Measurements from ENCODE around the gene PDZRN4.
"Not testable (repeated sequence)": the region's sequence is repeated elsewhere in the genome, so short reads cannot be mapped to it uniquely, and the experiment has no call there.

PDZRN4 gene

DNA sequence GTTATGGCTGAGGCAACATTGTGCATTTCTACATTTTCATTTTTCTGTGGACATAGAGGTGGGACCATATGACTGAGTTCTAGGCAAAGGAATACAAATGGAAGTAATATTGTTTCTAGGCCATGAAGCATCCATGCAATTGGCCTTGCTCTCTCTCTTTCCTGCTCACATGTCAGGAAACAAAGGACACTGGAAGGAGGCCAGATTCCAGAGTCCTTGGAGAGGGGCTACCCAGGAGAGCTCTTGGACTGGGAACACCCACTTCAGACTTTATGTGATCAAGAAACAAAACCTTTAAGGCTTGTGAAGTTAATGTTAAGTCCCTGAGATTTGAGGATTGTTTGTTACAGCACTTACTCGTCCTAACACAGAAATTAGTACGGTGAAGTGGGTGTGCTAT is 32.8 kb downstream of the PDZRN4 start:
- DNase-seq = no peak

DNA sequence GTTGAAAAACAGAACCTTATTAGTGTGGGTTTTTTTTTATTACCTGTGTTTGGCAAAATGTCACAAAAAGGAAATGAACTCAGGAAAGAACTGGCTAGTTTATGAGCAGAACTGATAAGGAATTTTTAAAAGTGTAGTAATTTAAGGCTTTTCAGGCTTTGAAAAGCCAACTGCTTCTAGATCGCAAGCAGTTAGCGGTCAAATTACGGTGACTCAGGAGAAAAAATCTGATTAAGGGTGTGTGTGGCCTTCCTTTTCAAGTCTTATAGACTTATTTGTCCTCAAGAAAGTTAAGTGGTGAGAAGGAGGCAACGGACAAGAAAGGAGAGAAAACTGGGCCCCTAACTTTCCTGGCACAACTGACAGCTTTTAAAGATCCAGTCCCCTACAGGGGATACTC is 33.4 kb downstream of the PDZRN4 start:
- no peak for DNase-seq

DNA sequence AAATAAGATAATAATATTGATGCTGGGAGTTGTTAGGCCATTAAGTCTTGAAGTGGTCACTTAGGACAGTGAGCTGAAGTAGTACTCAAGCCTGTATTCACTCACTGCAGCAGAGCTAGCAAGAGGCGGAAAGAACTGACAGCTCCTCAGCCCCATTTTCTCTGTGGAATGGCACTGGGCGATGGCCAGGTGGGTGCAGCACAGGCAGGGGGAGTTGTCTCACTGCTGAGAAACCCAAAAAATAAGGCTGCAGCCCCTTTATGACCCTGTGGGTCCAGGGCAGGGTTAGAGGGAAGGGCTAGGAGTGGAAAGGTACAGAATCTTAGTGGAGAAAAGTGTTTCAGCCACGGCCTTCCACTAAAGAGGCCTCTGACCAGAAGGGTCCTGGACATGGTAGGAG is 35.5 kb downstream of the PDZRN4 start:
- no peak for DNase-seq

DNA sequence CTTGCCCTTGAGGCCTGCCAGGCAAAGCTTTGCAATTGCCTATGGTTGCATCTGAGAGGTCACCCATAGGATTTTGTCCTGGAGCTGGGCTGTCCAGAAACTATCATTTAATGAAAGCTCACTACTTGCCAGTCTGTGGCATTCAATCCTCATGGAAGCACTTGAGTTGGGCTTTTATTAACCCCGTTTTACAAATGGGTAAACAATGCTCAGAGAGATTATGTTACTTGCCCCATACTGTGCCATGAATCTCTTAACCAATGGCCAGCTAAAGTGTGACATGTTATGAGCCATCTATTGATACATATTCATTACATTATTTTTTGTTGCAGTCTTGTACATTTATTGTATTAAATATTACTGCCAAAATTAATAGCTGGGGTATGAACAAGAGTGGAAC is 35.9 kb downstream of the PDZRN4 start:
- DNase-seq = no peak

DNA sequence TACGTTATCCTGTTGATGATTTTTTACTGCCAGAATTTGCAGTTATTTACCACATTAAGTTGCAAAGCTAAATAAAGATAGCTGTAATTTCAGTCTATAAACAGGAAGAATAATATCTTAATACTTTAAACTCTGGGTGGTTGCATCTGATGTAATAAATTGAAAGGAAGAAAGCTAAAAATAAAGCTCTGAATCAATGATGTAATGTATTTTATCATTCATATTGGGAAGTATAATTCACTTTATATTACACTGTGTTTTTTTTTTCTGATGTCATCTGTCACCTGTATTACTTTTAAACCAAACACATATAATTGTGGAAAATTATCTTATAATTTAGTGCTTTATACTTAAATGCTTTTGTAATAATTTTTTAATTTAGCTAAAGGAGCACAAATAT is 37.1 kb downstream of the PDZRN4 start:
- DNase-seq = no peak

DNA sequence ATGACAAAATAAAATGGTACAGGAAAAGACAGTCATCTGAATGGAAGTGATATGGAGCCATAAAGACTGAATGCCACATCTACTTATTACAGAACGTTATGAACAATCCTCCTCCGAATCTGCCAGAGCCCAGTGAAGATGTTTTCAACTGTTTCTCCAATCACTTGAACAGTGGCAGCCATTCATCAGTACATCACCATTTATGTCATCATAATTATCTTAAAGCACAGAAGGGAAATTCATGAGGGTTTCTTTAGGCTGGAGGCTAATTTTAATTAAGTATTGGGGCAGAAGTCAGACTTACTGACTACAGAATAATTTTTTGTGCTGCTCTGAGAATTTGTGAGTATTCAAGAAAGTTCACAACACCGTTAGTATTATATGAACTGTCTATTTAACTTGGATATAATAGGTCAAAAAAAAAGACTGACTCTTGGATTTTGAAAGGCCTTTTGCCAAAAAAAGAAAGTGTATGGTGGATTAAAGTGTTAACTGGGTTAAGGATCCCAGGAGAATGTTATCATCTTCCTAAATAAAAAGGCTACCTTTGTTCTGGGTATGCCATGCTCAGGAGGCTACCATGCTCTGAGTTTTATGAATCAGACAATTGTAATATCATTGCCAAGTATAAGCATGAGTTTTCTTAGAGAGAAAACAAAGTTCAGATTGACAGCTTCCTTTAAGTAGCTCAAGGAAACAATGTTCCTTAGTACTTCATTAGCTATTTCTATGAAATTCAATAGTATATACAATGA is 40.1 kb downstream of the PDZRN4 start:
- DNase-seq = no peak

DNA sequence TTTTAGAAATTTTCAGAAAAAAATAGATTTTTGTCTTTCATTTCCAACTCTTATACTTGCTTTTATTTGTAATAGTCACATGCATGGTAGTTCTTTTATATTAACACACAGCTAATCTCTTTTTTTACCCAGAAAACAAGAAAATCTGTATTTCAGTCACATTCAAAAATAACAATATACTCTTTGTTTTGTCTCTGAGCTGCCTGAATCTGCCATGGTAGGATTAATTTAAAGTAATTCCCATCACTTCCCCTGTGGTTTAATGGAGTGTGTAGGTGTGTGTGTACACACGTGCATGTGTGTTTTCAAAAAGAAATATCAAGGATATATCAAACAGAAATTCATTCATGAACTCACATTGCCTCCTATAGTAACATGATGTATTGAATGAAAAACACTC is 42.6 kb downstream of the PDZRN4 start:
- no peak for DNase-seq

DNA sequence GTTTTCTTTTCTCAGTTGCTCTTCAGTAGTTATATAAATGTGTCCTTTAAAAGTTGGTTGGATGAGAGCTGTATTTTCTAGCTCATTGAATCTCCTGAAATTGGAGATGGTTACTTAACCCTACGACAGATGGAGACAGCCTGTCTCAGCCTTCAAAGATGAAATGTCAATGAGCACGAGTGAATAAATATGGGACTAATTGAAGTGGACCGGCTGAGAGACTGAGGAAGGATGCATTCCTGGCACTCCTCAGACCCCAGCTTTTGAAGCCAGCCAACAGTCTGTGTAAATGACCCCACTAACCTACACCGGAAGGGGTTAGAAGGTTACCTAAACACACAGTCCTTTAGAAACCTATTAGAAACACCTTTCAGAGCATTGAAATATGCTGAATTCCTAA is 46.6 kb downstream of the PDZRN4 start:
- no peak for DNase-seq

DNA sequence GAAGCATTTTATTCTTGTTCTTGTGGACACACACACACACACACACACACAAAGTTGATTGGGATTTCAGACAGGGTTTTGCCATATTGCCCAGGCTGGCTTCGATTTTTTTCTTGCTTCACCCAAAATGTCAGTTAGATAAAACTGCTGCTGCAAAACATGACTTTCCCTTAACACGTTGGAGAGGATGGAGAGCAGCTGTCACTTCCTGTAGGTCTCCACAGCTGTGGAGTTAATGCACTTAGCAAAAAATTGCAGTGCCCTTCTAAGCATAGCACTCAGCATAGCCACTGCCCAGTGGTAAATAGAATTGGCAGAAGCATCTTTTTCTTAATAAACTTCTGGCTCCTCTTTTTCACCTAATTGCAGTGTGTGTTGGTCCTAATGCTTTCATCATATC is 54.5 kb downstream of the PDZRN4 start:
- no peak for DNase-seq

DNA sequence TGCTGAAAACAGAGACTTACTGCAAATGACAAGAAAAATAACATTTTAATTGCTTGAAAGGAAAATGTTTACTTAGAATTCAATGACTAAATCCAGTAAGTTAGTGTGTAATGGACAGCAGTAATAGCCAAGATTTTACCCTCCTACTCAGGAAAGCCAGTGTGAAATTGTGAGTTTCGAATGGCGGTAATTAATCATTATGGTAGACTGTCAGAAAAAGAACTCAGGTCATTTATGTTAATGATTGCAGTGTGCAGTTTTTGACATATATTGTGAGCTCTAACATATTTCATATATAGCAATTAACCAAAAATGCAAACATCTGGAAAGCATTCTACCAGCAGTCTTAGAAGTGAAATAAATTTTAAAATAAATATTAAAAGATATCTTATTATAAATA is 60.3 kb downstream of the PDZRN4 start:
- DNase-seq = no peak

DNA sequence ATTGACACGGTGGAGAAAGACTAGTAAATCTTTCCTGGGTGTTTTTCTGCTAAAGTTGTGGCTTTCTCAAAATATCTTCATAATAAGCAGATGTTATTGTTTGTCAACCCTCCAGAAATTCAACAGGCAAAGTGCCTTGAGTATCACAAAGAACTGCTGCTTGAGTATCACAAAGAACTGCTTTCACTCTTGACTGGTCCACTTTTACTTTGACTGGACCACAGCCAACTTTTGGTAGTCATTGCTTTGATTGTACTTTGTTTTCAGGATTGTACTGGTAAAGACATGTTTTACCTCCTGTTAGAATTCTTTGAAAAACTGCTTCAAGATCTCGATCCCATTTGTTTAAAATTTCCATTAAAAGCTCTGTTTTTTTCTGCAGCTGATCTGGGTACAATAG is 62.6 kb downstream of the PDZRN4 start:
- DNase-seq = no peak

DNA sequence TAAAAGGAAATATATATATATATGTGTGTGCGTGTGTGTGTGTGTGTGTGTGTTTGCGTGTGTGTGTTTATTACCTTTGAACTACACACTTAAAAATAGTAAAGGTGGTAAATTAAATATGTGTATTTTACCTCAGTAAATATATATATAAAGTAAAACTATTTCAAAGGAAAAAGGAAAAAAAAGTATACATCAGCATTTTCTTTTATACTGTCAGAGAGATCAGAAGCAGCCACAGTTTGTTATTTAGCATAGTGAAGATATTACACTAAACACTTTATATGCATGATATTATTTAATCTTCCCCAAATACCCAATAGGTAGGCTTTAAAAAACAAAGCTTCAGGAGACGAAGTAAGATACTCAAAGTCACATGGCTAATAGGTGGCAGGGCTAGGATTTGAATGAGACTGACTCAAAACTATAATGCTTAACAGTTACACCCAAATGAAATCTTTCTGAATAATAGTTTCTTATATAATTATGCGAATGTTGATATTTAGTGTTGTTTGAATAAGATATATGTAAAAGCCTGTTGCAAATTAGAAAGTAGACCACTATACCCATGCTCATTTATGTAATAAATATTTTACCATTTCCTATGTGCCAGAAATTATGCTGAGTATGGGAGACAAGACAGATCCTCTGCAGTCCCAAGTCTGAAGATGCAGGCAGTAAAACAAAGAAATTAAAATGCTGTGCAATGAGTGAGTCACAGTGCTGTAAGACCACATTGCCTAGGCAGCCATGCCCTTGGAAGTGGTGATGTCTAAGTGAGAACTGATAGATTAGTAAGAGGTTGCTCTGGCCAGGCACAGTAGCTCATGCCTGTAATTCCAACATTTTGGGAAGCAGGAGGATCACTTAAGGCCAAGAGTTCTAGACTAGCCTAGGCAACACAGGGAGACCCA is 66.1 kb downstream of the PDZRN4 start:
- DNase-seq = no peak

DNA sequence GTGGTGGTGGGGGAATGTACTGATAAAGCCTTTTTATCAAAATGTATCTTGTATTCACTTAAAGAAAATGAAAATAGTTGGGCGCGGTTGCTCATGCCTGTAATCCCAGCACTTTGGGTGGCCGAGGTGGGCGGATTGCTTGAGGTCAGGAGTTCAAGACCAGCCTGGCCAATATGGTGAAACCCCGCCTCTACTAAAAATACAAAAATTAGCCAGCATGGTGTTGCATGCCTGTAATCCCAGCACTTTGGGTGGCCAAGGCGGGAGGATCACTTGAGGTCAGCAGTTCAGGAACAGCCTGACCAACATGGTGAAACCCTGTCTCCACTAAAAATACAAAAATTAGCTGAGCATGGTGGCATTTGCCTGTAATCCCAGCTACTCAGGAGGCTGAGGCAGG is 75.1 kb downstream of the PDZRN4 start:
- DNase-seq = not testable (repeated sequence)

DNA sequence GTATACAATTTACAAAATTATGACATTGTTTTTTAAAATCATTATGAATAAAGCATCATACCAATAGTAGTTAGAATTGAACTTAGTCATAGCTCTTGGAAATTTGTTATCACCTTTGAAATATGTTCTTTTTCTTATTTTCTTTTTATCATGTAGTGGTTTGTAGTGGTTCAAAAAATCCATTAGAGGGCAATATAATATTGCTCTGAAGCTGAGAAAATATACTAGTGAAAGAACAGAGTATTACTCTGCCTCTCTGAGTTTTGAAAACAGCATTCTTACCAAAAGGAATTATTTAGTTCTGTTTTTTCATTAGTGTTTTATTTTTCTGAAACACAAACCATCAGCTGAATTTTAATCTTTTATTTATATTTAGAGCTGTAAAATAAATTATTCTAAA is 76.2 kb downstream of the PDZRN4 start:
- DNase-seq = no peak

DNA sequence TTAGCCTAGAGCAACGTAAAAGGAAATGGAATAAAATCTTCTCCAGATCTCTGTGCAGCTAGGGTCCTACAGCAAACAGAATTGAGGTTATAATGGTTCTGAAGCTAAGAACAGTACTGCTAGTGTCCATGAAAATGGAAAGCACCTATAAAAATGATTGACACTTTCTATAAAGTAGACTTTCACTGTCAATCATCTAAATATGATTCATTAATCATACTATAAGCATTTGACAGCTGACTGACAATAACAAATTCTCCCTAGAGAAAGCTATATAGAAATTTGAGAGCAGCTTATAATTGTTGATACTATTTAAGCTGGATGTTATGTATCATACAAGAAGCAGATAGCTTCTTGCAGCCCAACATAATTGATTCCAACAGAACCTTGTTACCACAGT is 80.9 kb downstream of the PDZRN4 start:
- no peak for DNase-seq

DNA sequence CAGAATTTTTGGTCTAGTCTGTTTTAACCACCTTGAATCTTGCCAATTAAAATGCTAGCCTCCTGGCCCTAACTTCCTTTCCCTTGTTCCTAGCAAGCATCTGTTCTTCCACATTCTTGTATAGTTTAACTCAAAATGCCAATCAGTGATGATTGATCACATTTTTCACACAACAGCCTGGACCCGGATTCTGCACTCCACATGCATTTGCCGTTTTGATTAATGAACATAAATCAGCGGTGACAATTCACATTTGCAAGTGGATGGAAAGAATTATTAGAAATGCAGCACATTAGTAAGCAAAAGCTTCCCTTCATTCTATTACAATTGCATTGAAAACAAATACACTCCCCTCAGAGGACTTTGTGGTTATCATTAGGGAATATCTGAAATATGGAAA is 83.4 kb downstream of the PDZRN4 start:
- no peak for DNase-seq

DNA sequence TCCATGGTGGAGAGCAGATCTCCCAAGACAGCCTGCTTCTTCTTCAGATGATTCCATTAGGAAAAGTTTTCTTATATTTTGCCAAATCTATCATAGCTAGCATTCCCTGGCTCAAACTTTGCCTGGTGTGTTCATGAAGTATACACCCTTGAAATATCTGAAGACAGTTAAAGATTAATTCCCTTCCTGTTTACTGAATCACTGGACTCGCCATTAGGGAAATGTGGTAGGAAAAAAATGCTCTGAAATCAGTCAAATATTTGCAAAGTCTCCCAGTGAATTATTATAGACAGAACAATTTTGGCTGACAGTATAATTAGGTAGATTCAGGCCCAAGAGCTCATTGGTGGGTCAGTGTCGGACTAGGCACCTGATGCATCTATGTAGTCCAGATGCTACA is 86.5 kb downstream of the PDZRN4 start:
- no peak for DNase-seq

DNA sequence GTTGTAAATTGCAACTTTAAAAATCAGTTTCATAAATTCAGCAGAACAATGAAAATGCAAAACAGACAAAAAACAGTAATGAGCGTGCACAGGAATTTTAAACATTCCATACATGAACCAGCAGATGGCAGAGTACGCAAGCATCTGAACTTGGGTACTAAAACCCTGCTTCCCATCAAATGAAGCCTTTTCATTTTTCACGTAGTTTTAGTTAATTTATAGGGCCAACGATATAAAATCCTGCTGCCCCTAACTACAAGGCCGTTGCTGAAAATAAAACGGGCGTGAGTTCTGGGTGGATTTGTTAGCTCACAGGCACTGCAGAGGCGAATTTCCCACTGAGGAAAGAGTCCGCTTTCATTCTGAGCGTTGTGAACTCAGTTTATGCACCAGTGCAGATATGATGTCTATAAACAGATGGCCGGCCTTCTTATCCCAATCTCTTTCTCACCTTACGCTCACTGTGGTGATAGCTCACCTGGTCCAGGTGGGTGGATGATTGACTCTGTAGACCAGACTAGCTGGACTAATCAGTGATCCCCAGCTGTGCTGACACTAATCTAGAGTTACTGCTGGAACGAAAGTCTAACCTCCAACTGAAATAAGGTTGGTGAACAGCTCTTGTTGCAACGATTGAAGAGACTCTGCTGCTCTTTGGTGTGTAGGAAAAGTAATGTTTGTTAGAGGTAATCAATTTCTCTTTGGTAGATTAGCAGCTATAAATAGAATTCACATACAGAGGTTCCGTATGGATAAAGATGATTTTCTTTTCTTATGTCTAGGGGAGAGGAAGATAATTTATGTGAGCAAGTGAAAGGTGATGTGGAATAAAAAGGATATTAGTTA is 89.2 kb downstream of the PDZRN4 start:
- DNase-seq = no peak

DNA sequence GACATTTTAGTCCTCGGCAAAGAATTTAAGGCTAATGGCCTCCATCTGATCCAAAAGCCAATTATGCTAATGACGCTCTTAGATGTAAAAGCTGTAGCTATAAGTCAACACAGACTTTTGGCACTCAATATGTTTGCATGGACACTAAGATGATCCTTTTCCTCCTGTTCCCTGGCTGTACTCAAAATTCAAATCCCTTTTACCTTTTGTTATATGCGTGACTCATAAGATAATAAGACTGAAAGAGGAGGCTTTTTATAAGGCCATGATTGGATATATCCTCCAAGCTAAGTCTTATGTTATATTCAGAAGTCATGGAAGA is 89.8 kb downstream of the PDZRN4 start:
- DNase-seq = no peak

DNA sequence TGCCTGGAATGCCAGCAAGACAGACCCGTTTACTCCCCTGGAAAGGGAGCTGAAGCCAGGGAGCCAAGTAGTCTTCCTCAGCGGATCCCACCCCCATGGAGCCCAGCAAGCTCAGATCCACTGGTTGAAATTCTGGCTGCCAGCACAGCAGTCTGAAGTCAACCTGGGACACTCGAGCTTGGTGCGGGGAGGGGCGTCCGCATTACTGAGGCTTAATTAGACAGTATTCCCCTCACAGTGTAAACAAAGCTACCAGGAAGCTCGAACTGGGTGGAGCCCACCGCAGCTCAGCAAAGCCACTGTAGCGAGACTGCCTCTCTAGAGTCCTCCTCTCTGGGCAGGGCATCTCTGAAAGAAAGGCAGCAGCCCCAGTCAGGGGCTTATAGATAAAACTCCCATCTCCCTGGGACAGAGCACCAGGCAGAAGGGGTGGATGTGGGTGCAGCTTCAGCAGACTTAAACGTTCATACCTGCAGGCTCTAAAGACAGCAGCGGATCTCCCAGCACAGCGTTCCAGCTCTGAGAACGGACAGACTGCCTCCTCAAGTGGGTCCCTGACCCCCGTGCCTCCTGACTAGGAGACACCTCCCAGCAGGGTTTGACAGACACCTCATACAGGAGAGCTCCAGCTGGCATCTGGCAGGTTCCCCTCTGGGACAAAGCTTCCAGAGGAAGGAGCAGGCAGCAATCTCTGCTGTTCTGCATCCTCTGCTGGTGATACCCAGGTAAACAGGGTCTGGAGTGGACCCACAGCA is 92.4 kb downstream of the PDZRN4 start:
- not testable (repeated sequence) for DNase-seq

DNA sequence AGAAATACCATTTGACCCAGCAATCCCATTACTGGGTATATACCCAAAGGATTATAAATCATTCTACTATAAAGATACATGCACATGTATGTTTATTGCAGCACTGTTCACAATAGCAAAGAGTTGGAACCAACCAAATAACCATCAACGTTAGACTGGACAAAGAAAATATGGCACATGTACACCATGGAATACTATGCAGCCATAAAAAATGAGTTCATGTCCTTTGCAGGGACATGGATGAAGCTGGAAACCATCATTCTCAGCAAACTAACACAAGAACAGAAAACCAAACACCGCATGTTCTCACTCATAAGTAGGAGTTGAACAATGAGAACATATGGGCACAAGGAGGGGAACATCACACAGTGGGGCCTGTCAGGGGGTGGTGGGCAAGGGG is 97.3 kb downstream of the PDZRN4 start:
- not testable (repeated sequence) for DNase-seq

DNA sequence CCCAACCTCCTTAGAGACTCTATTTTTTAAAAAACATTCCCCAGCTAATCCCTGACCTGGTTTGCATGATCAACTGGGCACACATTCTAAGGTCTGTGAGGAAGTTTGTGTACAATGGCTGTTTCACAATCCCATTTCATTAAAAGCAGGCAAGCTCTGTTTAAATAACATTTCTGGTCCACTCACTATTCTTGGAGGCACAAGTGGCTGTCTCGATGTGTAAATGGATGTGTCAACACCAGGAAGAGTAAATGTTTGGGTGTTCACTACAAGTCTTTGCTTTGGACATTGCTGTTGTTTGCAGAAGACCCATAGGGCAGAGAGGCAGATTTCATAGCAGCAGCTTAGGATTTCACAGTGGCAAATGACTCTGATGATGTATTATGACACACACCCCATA is 98.3 kb downstream of the PDZRN4 start:
- DNase-seq = no peak

All from stimulated activated CD8-positive, alpha-beta memory T cell treated with anti-CD3 and anti-CD28 coated beads, Interleukin-4, amount 100 ng/mL, for 48 hours (primary cell).